PFSK-1 (cell line): Measurements from ENCODE around the gene TEAD3.

Source experiments
- FOXP2 ChIP-seq: optimal IDR thresholded peaks from 2 replicates; pipeline ENCODE3; 2011; ENCODE audit warnings: borderline replicate concordance, control low read depth, inconsistent platforms; ENCODE audit not compliant: insufficient read depth; ENCODE audit errors: extremely low read length, extremely low read depth
- POLR2AphosphoS5 ChIP-seq: IDR thresholded peaks from 2 replicates; pipeline ENCODE4 v1.6.1; 2012; ENCODE audit warnings: low read depth, mild to moderate bottlenecking, control low read depth, low read length, moderate library complexity
- REST ChIP-seq, 2 experiments: IDR thresholded peaks; 2 replicates each; pipeline versions ENCODE4 v1.6.1 to v1.8.0; 2011 to 2012; ENCODE audit warnings: low read depth in 2 of 2, low read length in 2 of 2, control low read depth in 1 of 2, inconsistent platforms in 1 of 2, mild to moderate bottlenecking in 1 of 2, moderate library complexity in 1 of 2; ENCODE audit not compliant: insufficient read depth in 1 of 2
- SIN3A ChIP-seq: IDR thresholded peaks from 2 replicates; pipeline ENCODE4 v1.6.1; 2012; ENCODE audit warnings: mild to moderate bottlenecking, low read length, moderate library complexity, borderline replicate concordance; ENCODE audit not compliant: insufficient read depth
- TAF1 ChIP-seq: IDR thresholded peaks from 2 replicates; pipeline ENCODE4 v1.6.1; 2012; ENCODE audit warnings: low read length, control low read depth, borderline replicate concordance; ENCODE audit not compliant: insufficient read depth

Gene TEAD3

GRCh38 chr6:35457907-35458306 lies 39.0 kb downstream of the TEAD3 start:
- TF ChIP-seq SIN3A (no peak), POLR2AphosphoS5 (no peak), REST (IDR thresholded peaks at IDR 0.05; ENCODE audit: insufficient read depth in 1 of 2, low read depth in 2 of 2, low read length in 2 of 2) (no peak), TAF1 (no peak), FOXP2 (no peak)

- no peak for TF ChIP-seq SIN3A
- no peak for TF ChIP-seq FOXP2
- TF ChIP-seq POLR2AphosphoS5: no peak
- no peak for TF ChIP-seq TAF1
- no peak for TF ChIP-seq REST (IDR thresholded peaks at IDR 0.05; ENCODE audit: insufficient read depth in 1 of 2, low read depth in 2 of 2, low read length in 2 of 2)
Observed at GRCh38 chr6:35454391-35455110, 42.3 kb downstream of the TEAD3 start.

- TF ChIP-seq POLR2AphosphoS5 (no peak), SIN3A (no peak), TAF1 (no peak), FOXP2 (no peak), REST (IDR thresholded peaks at IDR 0.05; ENCODE audit: insufficient read depth in 1 of 2, low read depth in 2 of 2, low read length in 2 of 2) (no peak)
Observed at GRCh38 chr6:35453236-35453635, 43.6 kb downstream of the TEAD3 start.

- TF ChIP-seq SIN3A (no peak), FOXP2 (peak; percentile 77), POLR2AphosphoS5 (peak; percentile 63), REST (IDR thresholded peaks at IDR 0.05; ENCODE audit: insufficient read depth in 1 of 2, low read depth in 2 of 2, low read length in 2 of 2) (no peak), TAF1 (no peak)
Observed at GRCh38 chr6:35452183-35453090, 44.4 kb downstream of the TEAD3 start, which contains the start of gene FANCE. Gene FANCE, plus strand, starts transcription at chr6:35452338. Its CDS starts 208 bp downstream, at chr6:35452546.
